Sigmoid colon (tissue), 4 donors: Measurements from ENCODE around the gene LMO7.

Experiments used
- CTCF ChIP-seq, 4 experiments: fragments of 450-650 bp in 3 of 4; fragments of 200-600 bp in 1 of 4; IDR thresholded peaks; one replicate each; pipeline ENCODE4 v1.5.1; 2016 to 2019; ENCODE audit warnings: antibody characterized with exemption in 4 of 4, mild to moderate bottlenecking in 3 of 4, moderate library complexity in 2 of 4
- EP300 ChIP-seq, 4 donors: sonication (generic); formaldehyde crosslinking; IDR thresholded peaks; one replicate each; pipeline ENCODE4 v1.6.1; 2017; ENCODE audit warnings: antibody characterized with exemption in 4 of 4
- POLR2A ChIP-seq, 2 donors: fragments of 450-650 bp; IDR thresholded peaks; one replicate each; pipeline ENCODE4 v1.6.1; 2016; ENCODE audit warnings: antibody characterized with exemption in 2 of 2, mild to moderate bottlenecking in 2 of 2, moderate library complexity in 2 of 2
- POLR2AphosphoS5 ChIP-seq, 4 donors: sonication (generic); formaldehyde crosslinking; IDR thresholded peaks; one replicate each; pipeline ENCODE4 v1.6.1; 2017; ENCODE audit warnings: antibody characterized with exemption in 4 of 4

- TF ChIP-seq CTCF (IDR thresholded peaks at IDR 0.05): no peak
- no peak for TF ChIP-seq POLR2AphosphoS5 (IDR thresholded peaks at IDR 0.05)
- TF ChIP-seq EP300 (IDR thresholded peaks at IDR 0.05): no peak
- TF ChIP-seq POLR2A (IDR thresholded peaks at IDR 0.05): no peak
Measured at GRCh38 chr13:75607447-75607846, 28.7 kb upstream of the LMO7 start.
